ENCODE data around the gene SETD1B.

Gene SETD1B

DNA sequence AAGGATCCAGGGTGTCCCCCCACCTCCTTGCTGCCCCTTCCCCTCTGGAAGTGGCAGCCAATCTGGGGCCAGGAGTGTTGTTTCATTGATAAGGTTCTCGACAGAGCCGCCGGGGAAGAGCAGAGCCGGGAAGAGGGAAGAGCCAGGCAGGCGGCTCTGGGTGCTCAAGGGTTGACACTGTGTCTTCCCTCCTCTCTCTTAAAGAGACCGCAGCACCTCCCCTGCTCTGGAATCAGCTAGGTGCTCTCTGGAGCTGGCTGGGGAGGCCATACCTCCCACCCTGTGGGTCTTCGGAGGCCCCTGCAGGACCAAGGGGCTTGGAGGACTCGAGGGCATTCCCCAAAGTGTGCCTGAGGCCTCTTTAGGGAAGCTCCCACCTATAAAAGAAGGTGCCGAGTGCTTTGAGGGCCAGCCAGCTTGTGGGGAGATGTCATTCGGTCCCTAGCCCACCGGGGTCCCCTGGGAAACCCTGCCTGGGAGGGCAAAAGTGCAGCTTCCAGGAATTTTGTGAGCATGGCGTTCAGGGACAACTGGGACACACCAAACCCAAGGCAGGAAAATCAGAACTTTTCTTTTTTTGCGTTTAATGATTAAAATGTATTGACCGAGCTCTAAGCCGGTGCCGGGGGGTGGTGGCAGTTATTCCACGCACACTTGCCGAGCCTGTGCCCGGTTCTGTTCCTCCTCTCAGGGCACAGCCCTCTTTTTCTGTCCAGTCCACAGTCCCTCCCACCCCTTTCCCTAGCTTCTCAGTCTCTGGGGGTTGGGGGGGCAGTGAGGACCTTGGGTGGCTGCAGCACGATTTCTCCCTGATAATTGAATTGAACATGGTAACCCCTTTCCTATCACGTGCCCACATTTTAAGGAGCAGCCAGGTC lies 3.0 kb downstream of the SETD1B start:
- Histone ChIP-seq H3K9me2 (replicated peaks; ENCODE audit: insufficient read depth, low read length) (no peaks in the 10 kb centered on the region), H3K79me2 (ENCODE audit: low read length) (peaks cover 62% of the 10 kb centered on the region), H3K9me3 (replicated peaks; ENCODE audit: insufficient read depth, low read length) (no peaks in the 10 kb centered on the region), H3K4me3 (ENCODE audit: low read length) (peak overlapping the region; percentile 55), H3K4me1 (ENCODE audit: low read length) (no peaks in the 10 kb centered on the region), H4K20me1 (ENCODE audit: insufficient read depth, low read length) (no peaks in the 10 kb centered on the region), H3K4me2 (ENCODE audit: low read depth, low read length) (peak overlapping the region; percentile 84), H3K36me3 (replicated peaks; ENCODE audit: insufficient read depth, low read length) (no peaks in the 10 kb centered on the region), H3F3A (ENCODE audit: insufficient read depth, low read length) (peaks cover 19% of the 10 kb centered on the region), H3K27ac (ENCODE audit: low read length) (no peak overlapping the region), H3K9ac (ENCODE audit: low read length) (peak overlapping the region; percentile 33; the same call in 1 of the 2 replicates), H2AFZ (ENCODE audit: low read length) (no peak overlapping the region), H3K27me3 (replicated peaks; ENCODE audit: insufficient read depth, low read length) (no peaks in the 10 kb centered on the region)
- no peak for DNase-seq
- no peak for TF ChIP-seq EZH2 (optimal IDR thresholded peaks at IDR 0.05; ENCODE audit: low read depth, low read length)
- TF ChIP-seq, protein P1, sequence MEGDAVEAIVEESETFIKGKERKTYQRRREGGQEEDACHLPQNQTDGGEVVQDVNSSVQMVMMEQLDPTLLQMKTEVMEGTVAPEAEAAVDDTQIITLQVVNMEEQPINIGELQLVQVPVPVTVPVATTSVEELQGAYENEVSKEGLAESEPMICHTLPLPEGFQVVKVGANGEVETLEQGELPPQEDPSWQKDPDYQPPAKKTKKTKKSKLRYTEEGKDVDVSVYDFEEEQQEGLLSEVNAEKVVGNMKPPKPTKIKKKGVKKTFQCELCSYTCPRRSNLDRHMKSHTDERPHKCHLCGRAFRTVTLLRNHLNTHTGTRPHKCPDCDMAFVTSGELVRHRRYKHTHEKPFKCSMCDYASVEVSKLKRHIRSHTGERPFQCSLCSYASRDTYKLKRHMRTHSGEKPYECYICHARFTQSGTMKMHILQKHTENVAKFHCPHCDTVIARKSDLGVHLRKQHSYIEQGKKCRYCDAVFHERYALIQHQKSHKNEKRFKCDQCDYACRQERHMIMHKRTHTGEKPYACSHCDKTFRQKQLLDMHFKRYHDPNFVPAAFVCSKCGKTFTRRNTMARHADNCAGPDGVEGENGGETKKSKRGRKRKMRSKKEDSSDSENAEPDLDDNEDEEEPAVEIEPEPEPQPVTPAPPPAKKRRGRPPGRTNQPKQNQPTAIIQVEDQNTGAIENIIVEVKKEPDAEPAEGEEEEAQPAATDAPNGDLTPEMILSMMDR (IDR thresholded peaks at IDR 0.05; ENCODE audit: low read length): no peak
- TF ChIP-seq EZH2phosphoT487 (IDR thresholded peaks at IDR 0.05; ENCODE audit: low read length): no peak

DNA sequence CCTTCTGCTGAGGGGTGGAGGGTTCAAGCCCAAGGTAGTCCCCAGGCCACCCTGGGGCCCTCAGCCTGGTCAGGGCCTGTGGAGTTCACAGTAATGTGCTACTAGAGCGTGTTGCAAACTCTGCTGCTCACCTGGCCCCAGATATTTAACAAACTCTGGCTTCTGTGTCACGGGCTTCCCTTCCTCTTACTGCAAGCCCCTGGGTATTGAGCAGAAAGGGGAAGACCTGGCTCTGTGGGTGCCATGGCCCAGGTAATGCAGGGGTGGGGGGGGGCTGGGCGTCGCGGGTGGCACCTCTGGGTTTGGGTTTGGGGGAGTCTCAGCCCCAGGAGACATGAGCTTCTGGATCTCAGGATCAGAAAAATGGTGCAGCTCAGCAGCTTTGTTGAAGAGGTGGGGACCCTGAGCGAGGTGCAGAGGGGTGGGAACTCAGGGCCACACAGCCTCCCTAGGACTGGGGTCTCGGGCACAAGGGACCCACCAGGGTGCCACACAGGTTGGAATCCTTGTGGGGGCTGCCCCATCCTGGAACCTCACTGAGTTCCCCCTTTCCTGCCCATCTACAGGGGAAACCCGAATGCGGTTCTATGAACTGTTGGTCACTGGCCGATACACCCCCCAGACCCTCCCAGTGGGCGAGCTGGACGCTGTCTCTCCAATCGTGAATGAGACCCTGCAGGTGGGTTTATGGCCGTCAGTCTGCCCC lies 4.0 kb downstream of the SETD1B start:
- TF ChIP-seq EZH2 (optimal IDR thresholded peaks at IDR 0.05; ENCODE audit: low read depth, low read length) (no peak), EZH2phosphoT487 (IDR thresholded peaks at IDR 0.05; ENCODE audit: low read length) (no peak)
- TF ChIP-seq, protein P1 (IDR thresholded peaks at IDR 0.05; ENCODE audit: low read length): no peak
- no peak overlapping the region for H3K4me2 ChIP-seq (ENCODE audit: low read depth, low read length)
- H3K27ac ChIP-seq (ENCODE audit: low read length): no peak overlapping the region
- H3K4me1 ChIP-seq (ENCODE audit: low read length): no peaks in the 10 kb centered on the region
- H3F3A ChIP-seq (ENCODE audit: insufficient read depth, low read length): peaks cover 10% of the 10 kb centered on the region; the same call in 1 of the 2 replicates
- no peaks in the 10 kb centered on the region for H3K9me2 ChIP-seq (replicated peaks; ENCODE audit: insufficient read depth, low read length)
- DNase-seq: no peak
- peaks cover 4% of the 10 kb centered on the region; the same call in 1 of the 2 replicates for H4K20me1 ChIP-seq (ENCODE audit: insufficient read depth, low read length)
- H3K27me3 ChIP-seq (replicated peaks; ENCODE audit: insufficient read depth, low read length): no peaks in the 10 kb centered on the region
- no peak overlapping the region for H2AFZ ChIP-seq (ENCODE audit: low read length)
- H3K36me3 ChIP-seq (replicated peaks; ENCODE audit: insufficient read depth, low read length): no peaks in the 10 kb centered on the region
- no peak overlapping the region for H3K9ac ChIP-seq (ENCODE audit: low read length)
- peaks cover 62% of the 10 kb centered on the region for H3K79me2 ChIP-seq (ENCODE audit: low read length)
- H3K9me3 ChIP-seq (replicated peaks; ENCODE audit: insufficient read depth, low read length): no peaks in the 10 kb centered on the region
- H3K4me3 ChIP-seq (ENCODE audit: low read length): no peak overlapping the region

DNA sequence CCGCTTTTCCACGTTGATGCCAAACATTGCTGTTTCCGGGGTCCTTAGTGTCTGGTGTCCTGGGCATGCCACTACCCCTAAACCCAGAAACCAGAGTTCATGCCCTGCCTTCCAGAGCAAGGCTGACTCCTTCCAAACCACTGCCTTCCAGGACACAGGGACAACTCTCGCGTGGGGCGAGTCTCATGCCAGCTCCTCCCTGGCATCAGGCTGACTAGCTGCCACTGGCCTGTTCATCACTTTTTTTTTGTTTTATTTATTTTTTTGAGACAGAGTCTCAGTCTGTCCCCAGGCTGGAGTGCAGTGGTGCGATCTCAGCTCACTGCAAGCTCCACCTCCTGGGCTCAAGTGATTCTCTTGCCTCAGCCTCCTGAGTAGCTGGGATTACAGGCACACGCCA lies 4.8 kb downstream of the SETD1B start:
- no peaks in the 10 kb centered on the region for H3K27me3 ChIP-seq (replicated peaks; ENCODE audit: insufficient read depth, low read length)
- H3K4me2 ChIP-seq (ENCODE audit: low read depth, low read length): no peak overlapping the region
- TF ChIP-seq, protein P1 (IDR thresholded peaks at IDR 0.05; ENCODE audit: low read length): no peak
- TF ChIP-seq EZH2 (optimal IDR thresholded peaks at IDR 0.05; ENCODE audit: low read depth, low read length) (no peak), EZH2phosphoT487 (IDR thresholded peaks at IDR 0.05; ENCODE audit: low read length) (no peak)
- H3K4me3 ChIP-seq (ENCODE audit: low read length): no peak overlapping the region
- H3K9me3 ChIP-seq (replicated peaks; ENCODE audit: insufficient read depth, low read length): no peaks in the 10 kb centered on the region
- H2AFZ ChIP-seq (ENCODE audit: low read length): no peak overlapping the region
- no peak overlapping the region for H3K27ac ChIP-seq (ENCODE audit: low read length)
- H3K9me2 ChIP-seq (replicated peaks; ENCODE audit: insufficient read depth, low read length): no peaks in the 10 kb centered on the region
- H3K4me1 ChIP-seq (ENCODE audit: low read length): no peaks in the 10 kb centered on the region
- no peak for DNase-seq
- peaks cover 4% of the 10 kb centered on the region; the same call in 1 of the 2 replicates for H4K20me1 ChIP-seq (ENCODE audit: insufficient read depth, low read length)
- no peaks in the 10 kb centered on the region for H3K36me3 ChIP-seq (replicated peaks; ENCODE audit: insufficient read depth, low read length)
- peaks cover 2% of the 10 kb centered on the region; the same call in 1 of the 2 replicates for H3F3A ChIP-seq (ENCODE audit: insufficient read depth, low read length)
- peaks cover 71% of the 10 kb centered on the region for H3K79me2 ChIP-seq (ENCODE audit: low read length)
- H3K9ac ChIP-seq (ENCODE audit: low read length): no peak overlapping the region
